GM10847 (cell line): ENCODE results near the gene OR6C76.

Experiments
- POLR2A ChIP-seq: IDR thresholded peaks from 2 replicates; pipeline ENCODE4 v1.6.1; 2011; ENCODE audit not compliant: insufficient read length; ENCODE audit errors: extremely low read depth

OR6C76 gene

DNA sequence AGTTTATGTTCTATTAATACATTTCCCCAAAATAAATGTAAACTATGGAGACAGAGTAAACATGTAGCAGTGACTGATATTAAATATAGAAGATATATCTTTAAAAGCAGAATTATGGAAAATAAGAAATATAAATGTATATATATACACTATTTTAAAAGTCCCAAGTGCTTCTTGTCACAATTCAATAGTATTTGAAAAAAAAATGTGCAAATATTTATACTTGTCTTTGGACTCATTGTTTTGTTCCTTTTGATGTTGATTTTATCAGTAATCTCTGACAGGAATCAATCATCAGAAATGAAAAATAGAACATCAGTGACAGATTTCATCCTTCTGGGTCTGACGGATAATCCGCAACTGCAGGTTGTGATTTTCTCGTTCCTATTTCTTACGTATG lies at the start of gene OR6C76:
Gene OR6C76, plus strand, starts transcription at position 301 of the 400 bp plus-strand sequence. Its CDS starts 0 bp downstream, at position 301.
- TF ChIP-seq POLR2A: no peak

DNA sequence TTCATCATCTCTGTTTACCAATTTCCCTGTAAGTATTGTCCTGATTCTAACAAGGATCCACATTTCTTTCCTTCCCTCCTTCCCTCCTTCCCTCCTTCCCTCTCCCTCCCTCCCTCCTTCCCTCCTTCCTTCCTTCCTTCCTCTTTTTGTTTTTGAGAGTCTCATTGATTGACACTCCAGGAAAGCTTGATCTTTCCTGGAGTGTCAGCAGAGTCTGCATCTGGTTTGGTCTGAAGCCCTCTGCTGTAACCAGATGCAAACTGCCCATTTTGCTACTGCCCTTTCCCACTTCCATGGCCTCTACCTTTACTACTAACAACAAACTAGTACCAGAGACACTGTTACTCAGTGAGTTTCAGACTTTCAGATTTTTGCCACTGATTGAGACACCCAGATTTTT lies 40.2 kb upstream of the OR6C76 start:
- no peak for TF ChIP-seq POLR2A

DNA sequence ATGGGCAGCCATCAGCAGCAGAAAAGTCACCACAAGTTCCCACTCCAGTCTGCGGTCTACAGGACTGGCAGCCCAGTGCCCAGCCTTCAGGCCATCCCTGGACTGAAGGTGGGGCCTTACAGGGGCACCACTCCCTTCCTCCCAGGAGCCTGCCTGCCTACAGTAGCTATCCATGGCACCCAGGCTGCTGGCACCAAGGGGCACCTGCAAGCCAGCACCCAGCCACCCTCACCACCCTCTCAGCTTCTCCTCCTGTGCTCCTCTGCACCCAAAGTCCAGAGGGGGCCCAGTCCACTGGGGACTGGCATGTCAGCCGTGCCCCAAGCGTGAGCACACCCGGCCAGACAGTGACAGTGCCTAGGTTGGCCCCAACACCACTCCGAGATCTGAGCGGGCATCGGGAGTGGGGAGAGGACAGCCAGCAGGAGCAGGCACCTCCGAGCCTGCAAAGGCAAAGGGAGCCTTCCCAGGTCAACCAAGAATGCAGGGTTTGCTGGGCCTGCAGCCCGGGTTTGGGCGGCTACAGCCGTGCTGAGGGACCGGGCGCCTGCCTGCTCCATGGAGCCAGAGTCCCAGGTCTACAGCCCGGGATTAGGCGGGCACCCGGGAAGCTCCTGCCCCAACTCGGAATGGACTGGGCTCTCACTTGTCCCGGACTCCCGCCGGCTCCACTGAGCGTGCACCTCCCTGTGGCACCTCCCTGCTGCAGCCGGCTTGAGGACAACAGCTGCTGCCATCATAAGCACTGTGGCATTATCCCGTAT lies 33.8 kb upstream of the OR6C76 start:
- TF ChIP-seq POLR2A: no peak

DNA sequence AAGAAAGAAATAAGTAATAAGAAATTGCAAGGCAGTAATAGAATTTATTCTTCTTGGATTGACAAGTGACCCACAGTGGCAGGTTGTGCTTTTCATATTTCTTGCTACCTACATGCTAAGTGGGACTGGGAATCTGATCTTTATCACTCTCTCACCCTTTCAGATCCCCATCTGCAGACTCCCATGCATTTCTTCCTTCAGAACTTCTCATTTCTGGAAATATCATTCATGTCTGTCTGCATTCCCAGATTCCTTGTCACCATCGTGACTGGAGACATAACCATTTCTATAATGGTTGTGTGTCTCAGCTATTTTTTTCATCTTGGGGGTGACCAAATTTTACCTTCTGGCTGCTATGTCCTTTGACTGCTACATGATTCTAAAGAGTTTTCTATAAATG lies 29.7 kb upstream of the OR6C76 start:
- no peak for TF ChIP-seq POLR2A

DNA sequence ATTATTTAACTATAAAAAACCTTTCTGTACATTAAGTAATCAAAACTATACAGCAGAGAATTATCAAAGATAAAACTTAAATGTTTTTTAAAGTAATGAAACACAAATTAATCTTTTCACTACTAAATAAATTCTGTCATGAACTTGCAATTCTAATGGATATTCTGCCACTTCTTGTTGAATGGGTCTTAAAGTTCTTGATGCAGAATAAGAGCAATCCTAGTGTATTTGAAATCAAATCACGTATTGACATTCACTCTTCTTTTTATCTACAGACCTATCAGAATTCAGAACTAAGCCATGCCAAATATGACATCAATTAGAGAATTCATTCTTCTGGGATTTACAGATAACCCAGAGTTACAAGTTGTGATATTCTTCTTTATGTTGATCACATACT lies 25.8 kb upstream of the OR6C76 start, which contains the start of gene OR6C65:
Gene OR6C65, plus strand, starts transcription at position 301 of the 400 bp plus-strand sequence. Its CDS starts 0 bp downstream, at position 301.
- TF ChIP-seq POLR2A: no peak

DNA sequence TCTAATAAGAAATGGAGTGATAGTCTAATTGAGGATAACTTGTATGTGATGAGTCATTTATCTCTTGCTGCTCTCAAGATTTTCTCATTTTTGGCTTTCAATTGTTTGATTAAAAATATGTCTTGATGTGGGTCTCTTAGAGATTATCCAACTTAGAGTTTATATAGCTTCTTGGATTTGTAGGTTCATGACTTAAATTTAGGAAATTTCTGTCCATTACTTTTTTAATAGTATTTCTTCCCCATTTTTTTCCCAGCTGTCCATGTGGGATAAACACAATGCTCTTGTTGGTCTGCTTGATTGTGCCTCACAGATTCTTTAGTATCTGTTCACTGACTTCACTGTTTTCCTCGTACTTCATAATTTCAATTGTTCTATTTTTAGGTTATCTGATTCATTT lies 18.2 kb upstream of the OR6C76 start:
- no peak for TF ChIP-seq POLR2A

DNA sequence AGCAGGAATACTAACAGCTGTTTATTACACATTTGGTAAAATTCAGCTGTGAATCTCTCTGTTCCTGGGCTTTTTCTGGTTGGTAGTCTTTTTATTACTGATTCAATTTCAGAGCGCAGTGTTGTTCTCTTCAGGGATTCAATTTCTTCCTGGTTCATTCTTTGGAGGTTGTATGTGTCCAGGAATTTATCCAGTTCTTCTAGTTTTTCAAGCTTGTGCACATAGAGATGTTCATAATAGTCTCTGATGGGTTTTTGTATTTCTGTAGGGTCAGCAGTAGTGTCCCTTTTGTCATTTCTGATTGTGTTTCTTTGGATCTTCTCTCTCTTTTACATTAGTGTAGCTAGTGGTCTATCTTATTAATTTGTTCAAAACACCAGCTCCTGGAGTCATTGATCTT lies 9.1 kb upstream of the OR6C76 start:
- no peak for TF ChIP-seq POLR2A

DNA sequence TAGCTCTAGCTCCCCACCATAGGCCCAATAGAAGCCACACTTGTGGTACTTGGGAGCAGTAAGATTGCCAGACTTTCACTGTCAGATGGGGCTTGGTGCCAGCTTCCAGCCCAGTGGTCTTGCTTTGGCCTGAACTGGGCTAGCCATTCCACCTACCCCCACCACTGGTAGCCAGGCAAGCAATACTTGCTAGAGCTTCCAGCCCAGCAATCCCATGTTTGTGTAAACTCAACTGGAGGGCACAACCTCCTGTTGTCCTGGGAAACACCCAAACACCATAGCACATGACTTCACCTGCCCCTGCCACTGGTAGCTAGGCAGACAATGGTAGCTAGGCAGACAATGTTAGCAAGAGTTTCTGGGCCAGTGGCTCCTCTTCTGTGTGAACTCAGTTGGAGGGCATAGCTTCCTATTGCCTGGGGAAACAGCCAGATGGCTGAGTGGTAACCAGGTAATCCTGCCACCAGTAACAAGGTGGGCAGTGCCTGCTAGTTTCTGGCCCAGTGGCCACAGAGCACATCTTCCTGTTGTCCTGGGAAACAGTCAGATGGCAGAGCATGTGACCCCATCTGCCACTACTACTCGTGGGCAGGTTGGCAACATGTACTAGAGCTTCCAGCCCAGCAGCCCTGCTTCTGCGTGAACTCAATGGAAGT lies 5.6 kb upstream of the OR6C76 start:
- no peak for TF ChIP-seq POLR2A

DNA sequence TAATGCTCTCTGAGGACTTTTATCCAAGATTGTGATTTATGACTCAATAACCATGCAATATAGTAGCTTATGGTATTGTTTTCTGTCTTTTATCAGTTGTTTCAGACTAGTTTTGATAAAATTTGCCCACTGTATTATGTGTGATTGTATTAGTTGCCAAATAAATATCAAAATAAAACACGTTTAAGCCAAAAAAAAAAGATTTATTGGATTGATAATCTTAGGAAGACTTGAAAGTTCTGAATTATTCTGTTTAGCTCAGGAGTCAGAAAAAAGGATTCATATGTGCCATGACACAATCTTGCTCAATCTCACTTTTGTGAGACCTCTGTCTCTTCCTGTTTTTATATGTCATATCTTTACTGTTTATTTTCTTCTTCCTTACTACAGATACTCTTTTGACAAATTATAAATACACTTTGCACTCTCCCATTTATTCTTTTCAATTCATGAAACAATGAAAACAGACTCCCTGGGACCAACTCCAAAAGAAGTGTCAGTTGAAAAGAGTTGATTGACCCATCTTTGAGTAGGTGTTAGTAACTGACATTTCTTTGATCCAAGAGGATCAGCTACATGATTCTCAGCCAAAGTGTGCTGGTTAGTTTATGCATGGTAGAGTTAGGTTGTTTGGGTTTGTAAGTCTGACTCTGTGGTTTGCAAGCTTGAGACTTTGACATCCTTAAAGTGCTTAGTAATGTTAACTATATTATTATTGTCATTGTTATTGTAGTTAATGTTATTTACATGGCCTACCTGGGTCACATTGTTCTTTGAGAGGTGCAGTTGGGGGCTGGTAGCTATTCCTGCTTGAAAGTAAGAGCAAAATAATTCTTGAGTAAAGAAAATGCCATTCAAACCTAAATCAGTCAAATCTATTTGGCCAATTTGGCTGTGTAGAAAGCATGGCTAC lies 2.5 kb downstream of the OR6C76 start:
- TF ChIP-seq POLR2A: no peak

DNA sequence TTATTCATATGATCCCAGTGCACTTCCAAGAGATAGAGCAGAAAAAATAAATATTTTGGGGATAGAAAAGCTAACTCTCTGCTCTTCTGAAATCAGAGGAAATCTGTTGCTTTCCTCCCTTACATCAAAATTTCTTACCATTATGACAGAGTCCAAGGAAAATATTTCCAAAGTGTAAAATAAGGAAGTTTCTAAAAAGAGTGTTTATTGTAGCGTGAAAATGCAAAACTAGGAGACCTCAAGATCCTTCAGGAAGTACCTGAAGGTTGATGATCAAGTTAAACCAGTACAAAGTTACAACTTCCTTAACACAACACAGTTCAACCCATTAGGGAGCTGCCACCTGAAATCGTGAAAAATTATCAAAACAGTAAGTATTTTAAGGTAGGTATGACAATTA lies 17.7 kb downstream of the OR6C76 start, which contains the start of gene OR6C2:
Gene OR6C2, plus strand, starts transcription at position 301 of the 400 bp plus-strand sequence. CDS start 8,138 bp downstream, outside the sequence.
- no peak for TF ChIP-seq POLR2A

DNA sequence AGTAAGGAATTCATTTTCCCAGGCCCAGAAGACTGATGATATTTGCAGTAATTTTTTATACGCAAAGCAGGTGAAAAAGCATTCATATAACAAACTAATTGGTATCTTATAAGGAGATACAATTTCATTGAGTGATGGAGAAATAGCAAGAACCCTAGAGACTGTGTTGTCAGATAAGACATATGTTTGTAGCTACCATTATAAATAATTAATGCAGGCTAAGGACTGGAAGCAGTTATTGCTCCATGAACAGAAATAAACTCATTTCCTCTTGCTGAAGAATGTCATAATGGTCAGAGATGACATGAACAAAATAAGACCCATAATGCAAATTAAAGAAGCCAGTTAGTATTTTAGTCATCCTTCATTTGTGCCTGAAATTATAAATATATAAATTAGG lies 19.3 kb downstream of the OR6C76 start:
- TF ChIP-seq POLR2A: no peak

DNA sequence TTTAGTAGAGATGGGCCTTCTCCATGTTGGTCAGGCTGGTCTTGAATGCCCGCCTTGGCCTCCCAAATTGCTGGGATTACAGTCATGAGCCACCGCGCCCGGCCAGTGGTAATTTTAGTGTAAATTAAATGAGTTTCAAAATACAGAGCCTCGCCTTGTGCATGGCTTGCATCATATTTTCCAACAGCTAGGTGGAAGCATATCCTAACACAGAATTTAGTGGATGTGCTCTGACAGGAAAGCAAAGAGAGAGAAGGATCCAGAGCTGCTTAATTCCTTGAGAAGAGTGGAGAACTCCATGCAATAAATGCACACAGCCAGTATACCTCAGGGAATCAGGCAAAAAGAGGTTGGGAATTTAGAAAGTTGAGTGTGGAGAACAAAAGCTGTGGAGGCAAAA lies 20.3 kb downstream of the OR6C76 start:
- no peak for TF ChIP-seq POLR2A

DNA sequence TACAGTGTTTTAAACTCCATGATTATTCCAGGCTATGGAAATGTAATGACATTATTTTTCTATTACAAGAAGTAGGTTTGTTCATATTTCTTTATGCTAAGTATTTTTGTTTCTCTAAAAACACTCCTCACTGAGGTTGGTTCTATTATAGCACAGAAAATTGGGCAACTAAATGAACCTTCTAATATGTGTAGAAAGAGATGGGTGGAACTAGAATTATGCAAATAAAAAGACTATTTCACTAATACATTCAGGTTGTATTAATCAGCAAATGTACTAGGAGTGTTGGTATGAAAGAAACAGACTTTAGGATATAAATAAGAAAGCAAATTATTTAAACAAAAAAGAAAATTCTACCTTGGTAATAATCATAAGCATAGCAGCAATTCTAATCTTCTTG lies 22.8 kb downstream of the OR6C76 start:
- TF ChIP-seq POLR2A: no peak

DNA sequence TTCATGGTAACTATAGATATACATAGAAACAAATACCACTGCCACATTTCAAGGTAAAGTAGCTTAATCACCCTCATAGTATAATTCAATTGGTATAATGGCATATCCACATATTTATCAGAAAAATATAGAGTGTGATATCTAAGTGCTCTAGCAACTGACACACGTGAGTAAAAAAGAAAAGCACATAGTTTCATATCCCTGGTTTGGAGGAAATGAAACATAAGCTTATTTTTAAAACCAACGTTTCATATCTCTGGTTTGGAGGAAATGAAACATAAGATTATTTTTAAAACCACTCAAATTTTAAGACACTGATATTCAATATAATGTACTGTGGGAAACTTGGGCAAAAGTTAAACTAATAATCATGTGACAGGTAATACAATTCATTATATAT lies 41.8 kb downstream of the OR6C76 start:
- TF ChIP-seq POLR2A: no peak

DNA sequence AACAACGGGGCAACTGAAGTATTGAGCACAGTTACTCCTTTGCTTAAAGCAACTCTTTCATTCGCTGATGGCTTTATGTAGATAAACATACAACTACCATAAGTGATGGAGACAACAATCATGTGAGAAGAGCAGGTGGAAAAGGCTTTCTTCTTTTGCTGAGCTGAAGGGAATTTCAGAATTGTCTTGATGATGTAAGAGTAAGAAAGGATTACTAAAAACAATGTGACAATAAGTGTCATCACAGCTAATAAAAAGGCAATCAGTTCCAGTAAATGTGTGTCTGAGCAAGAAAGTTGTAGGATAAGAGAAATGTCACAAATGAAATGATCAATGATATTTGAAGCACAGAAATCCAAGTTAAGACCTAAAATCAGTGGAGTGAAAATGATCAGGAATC lies 43.2 kb downstream of the OR6C76 start:
- no peak for TF ChIP-seq POLR2A
